K562 (cell line): ENCODE data around the gene NFATC1. TPM values are rescaled to one million over a fixed set of nuclear protein-coding genes. Genes with fewer than 3 reads are reported as not detected.

Experiments
- ATAC-seq: fragments of 200-7000 bp; cut with Tn5 transposase; 3 replicates; pipeline ENCODE4 v1.9.1; 2020; ENCODE audit warnings: moderate library complexity
- BruUV-seq: library from RNA; stranded (reverse); fragments of 400-500 nt; replicated peaks from 2 replicates; lab custom pipeline; 2021; lab: Mats Ljungman, UMichigan
- CTCF ChIA-PET: fragments of 300-600 bp; formaldehyde crosslinking; extraction: SDS; loops from one replicate; lab custom pipeline; 2021; ENCODE audit warnings: low intra/inter-chr PET ratio; lab: Yijun Ruan, JAX
- POLR2A ChIA-PET: fragments of 300-600, 350-650 bp; sonication (Branson Sonifier 250); formaldehyde crosslinking; extraction: SDS; loops from one replicate; lab custom pipeline; 2021; ENCODE audit warnings: antibody characterized with exemption, inconsistent platforms; lab: Yijun Ruan, JAX
- DNase-seq, 4 experiments: peaks; one replicate each; pipeline versions ENCODE4 v3.0.0 to v3.0.0-alpha.2; 2011 to 2018; ENCODE audit warnings: low spot score in 3 of 4, mixed read lengths in 3 of 4; ENCODE audit errors: extremely low read depth in 1 of 4
- FAIRE-seq: peaks from 2 replicates; lab custom pipeline; 2011; peaks lifted over from hg19 to GRCh38; lab: Jason Lieb, UNC
- H2AFZ ChIP-seq: 2 replicates; pipeline ENCODE4 v1.6.0; 2011; ENCODE audit warnings: low read depth, low read length, control low read depth, inconsistent platforms
- H3K27ac ChIP-seq: fragments of 200-600 bp; 3 replicates; pipeline ENCODE4 v1.8.0; 2011; ENCODE audit warnings: low read depth, mild to moderate bottlenecking, control low read depth, inconsistent platforms, low read length, moderate library complexity, mixed read lengths; ENCODE audit errors: extremely low read depth
- H3K27me3 ChIP-seq, 2 experiments: fragments of 300-600 bp in 1 of 2; 2 replicates in 1 of 2; 3 replicates in 1 of 2; pipeline versions ENCODE4 v1.6.0 to v1.8.0; 2011; ENCODE audit warnings: inconsistent platforms in 2 of 2, low read length in 2 of 2, mild to moderate bottlenecking in 1 of 2, mixed read lengths in 1 of 2, moderate library complexity in 1 of 2; ENCODE audit not compliant: control insufficient read depth in 2 of 2, insufficient read depth in 2 of 2
- H3K36me3 ChIP-seq: fragments of 300-600 bp; 3 replicates; pipeline ENCODE4 v1.8.0; 2011; ENCODE audit warnings: mild to moderate bottlenecking, low read length, inconsistent platforms; ENCODE audit not compliant: control insufficient read depth, insufficient read depth
- H3K4me1 ChIP-seq, 2 experiments: fragments of 200-600 bp in 1 of 2; replicated peaks in 1 of 2; 2 replicates in 1 of 2; 3 replicates in 1 of 2; pipeline versions ENCODE4 v1.5.1 to v1.8.0; 2011; ENCODE audit warnings: inconsistent platforms in 2 of 2, low read length in 2 of 2, mild to moderate bottlenecking in 1 of 2, mixed read lengths in 1 of 2, moderate library complexity in 1 of 2; ENCODE audit not compliant: control insufficient read depth in 2 of 2, insufficient read depth in 2 of 2
- H3K4me2 ChIP-seq: 2 replicates; pipeline ENCODE4 v1.6.1; 2011; ENCODE audit warnings: low read length, control low read depth, inconsistent platforms, mixed read lengths; ENCODE audit not compliant: insufficient read depth
- H3K4me3 ChIP-seq: fragments of 200-600 bp; sonication (generic), shearing (Covaris generic); 2 replicates; pipeline ENCODE4 v1.5.1; 2016; ENCODE audit warnings: control low read depth, inconsistent platforms
- H3K79me2 ChIP-seq: fragments of 200-600 bp; 3 replicates; pipeline ENCODE4 v1.8.0; 2011; ENCODE audit warnings: low read length, inconsistent platforms; ENCODE audit not compliant: control insufficient read depth, insufficient read depth
- H3K9ac ChIP-seq, 2 experiments: 2 replicates each; pipeline versions ENCODE4 v1.6.0 to v1.6.1; 2011; ENCODE audit warnings: low read depth in 2 of 2, low read length in 2 of 2, control low read depth in 1 of 2, inconsistent platforms in 1 of 2, mild to moderate bottlenecking in 1 of 2, mixed read lengths in 1 of 2; ENCODE audit not compliant: insufficient read depth in 1 of 2
- H3K9me1 ChIP-seq: one replicate; pipeline ENCODE4 v1.6.0; 2011; ENCODE audit warnings: inconsistent platforms, mild to moderate bottlenecking, low read length, moderate library complexity; ENCODE audit not compliant: control insufficient read depth, insufficient read depth
- H3K9me3 ChIP-seq: replicated peaks from 2 replicates; pipeline ENCODE4 v1.5.1; 2011; ENCODE audit warnings: low read depth, low read length, inconsistent platforms; ENCODE audit not compliant: control insufficient read depth, insufficient read depth
- H4K20me1 ChIP-seq: replicated peaks from 2 replicates; pipeline ENCODE4 v1.6.1; 2011; ENCODE audit warnings: low read length, inconsistent platforms, mixed read lengths; ENCODE audit not compliant: control insufficient read depth, insufficient read depth
- BRD9 ChIP-seq: fragments of 450-650 bp; IDR thresholded peaks from 2 replicates; pipeline ENCODE4 v1.6.1; 2018; ENCODE audit warnings: low read depth; ENCODE audit not compliant: partially characterized antibody
- EP400 ChIP-seq: fragments of 450-650 bp; IDR thresholded peaks from 2 replicates; pipeline ENCODE4 v1.6.1; 2017; ENCODE audit warnings: antibody characterized with exemption, mild to moderate bottlenecking, moderate library complexity
- HMG20B ChIP-seq: fragments of 250-450 bp; sonication (Bioruptor Pico); IDR thresholded peaks from 2 replicates; pipeline ENCODE4 v1.5.0; 2021; ENCODE audit warnings: mild to moderate bottlenecking
- ILF3 ChIP-seq: fragments of 450-650 bp; IDR thresholded peaks from 2 replicates; pipeline ENCODE4 v1.6.1; 2018; ENCODE audit warnings: antibody characterized with exemption, mild to moderate bottlenecking, moderate library complexity, borderline replicate concordance
- MAX ChIP-seq: sonication (generic); formaldehyde crosslinking; IDR thresholded peaks from 2 replicates; pipeline ENCODE4 v1.9.0; 2022; ENCODE audit warnings: mild to moderate bottlenecking, missing genetic modification reagents
- MLLT1 ChIP-seq, 2 experiments: fragments of 450-650 bp; IDR thresholded peaks; 2 replicates each; pipeline ENCODE4 v1.6.1; 2016
- RNF2 ChIP-seq: sonication (generic); IDR thresholded peaks from 2 replicates; pipeline ENCODE4 v1.6.1; 2016
- TAF1 ChIP-seq: IDR thresholded peaks from 2 replicates; pipeline ENCODE4 v1.6.1; 2011; ENCODE audit warnings: mild to moderate bottlenecking, low read length, moderate library complexity; ENCODE audit not compliant: insufficient read depth, control insufficient read depth, severe bottlenecking; ENCODE audit errors: extremely low read depth
- WGBS: fragments of 100-300 bp; shearing (Covaris generic); methylation state at CpG from one replicate; pipeline ENCODE4 v1.1.6; 2016; ENCODE audit warnings: low coverage, mixed read lengths; ENCODE audit not compliant: insufficient coverage; ENCODE audit errors: missing lambda C conversion rate; 5-methylcytosine and 5-hydroxymethylcytosine counted together
- in situ Hi-C: fragments of 300-500 bp; cut with MboI; formaldehyde crosslinking; loops from 4 replicates; pipeline ENCODE4 v1.15.0; 2018; ENCODE audit warnings: inconsistent platforms, mixed read lengths
- intact Hi-C: fragments of 100-400 bp; cut with micrococcal nuclease; formaldehyde crosslinking; loops from 2 replicates; pipeline ENCODE4 v1.14.2; 2022
- polyA plus RNA-seq, 8 experiments: library from polyadenylated mRNA; depleted of rRNA in 4 of 8; stranded (reverse) in 5 of 8; unstranded in 3 of 8; fragments of >200 nt; fragmentation: Nextera tagmentation in 2 of 8; fragmentation: Illumina TruSeq in 1 of 8; extraction: Ambion mirVana in 2 of 8; extraction: Trizol in 1 of 8; gene quantifications; 2 replicates each; pipeline versions ENCODE4 v1.2.1 to v1.2.3, GENCODE V29; 2011 to 2014; ENCODE audit warnings: inconsistent platforms in 1 of 8, missing spikeins in 1 of 8
- total RNA-seq, 7 experiments: library from RNA; depleted of rRNA in 6 of 7; stranded (reverse); fragments of >200 nt in 6 of 7; fragmentation: Illumina TruSeq in 2 of 7; extraction: Trizol in 2 of 7; gene quantifications; 2 replicates each; pipeline versions ENCODE4 v1.2.1 to v1.2.3, GENCODE V29; 2011 to 2021; ENCODE audit warnings: low replicate concordance in 1 of 7

NFATC1 gene
- total and polyA plus RNA-seq, 9 of the 15 experiments (the other 6 are each of a cell fraction or from before 2014, with no cell fraction given): 1.1 to 16.4 (median 2.5) TPM

- no peak for FAIRE-seq
- H3K4me3 ChIP-seq: no peak overlapping the region
These were observed 44.8 kb downstream of the NFATC1 start for GRCh38 chr18:79440316-79441110.

More at GRCh38 chr18:79440316-79441110, 44.8 kb downstream of the NFATC1 start:
- Histone ChIP-seq H3K9me1 (no peaks in the 10 kb centered on the region), H3K9me3 (no peaks in the 10 kb centered on the region), H2AFZ (no peak overlapping the region), H3K4me1 (peaks cover 7 to 46% of the 10 kb centered on the region in 2 experiments; a peak in 4 of 5 replicates), H3K36me3 (no peaks in the 10 kb centered on the region; the same call in 2 of the 3 replicates), H3K27ac (no peak overlapping the region), H4K20me1 (0 out of 2 replicates have a peak, but pooled peaks cover 4% of the 10 kb centered on the region), H3K27me3 (no peaks in the 10 kb centered on the region), H3K9ac (no peak overlapping the region), H3K4me2 (no peak overlapping the region), H3K79me2 (no peaks in the 10 kb centered on the region)
- no TSS peak for BruUV-seq
- WGBS: 82% methylated on average over 12 of the region's 31 CpGs
- intact Hi-C loops (no loop called here), in situ Hi-C loops (no loop called here)
- ChIA-PET POLR2A (no interaction called here), CTCF (no interaction called here)
- no peak for TF ChIP-seq BRD9
- no peak for TF ChIP-seq ILF3
- TF ChIP-seq MLLT1 (IDR thresholded peaks at IDR 0.05): no peak
- TF ChIP-seq EP400: no peak
- no peak for TF ChIP-seq MAX
- no peak for TF ChIP-seq RNF2
- no peak for TF ChIP-seq TAF1
- TF ChIP-seq HMG20B (CRISPR knock-in tag): no peak
- DNase-seq (no peak), ATAC-seq (no peak)
